GM12878 (cell line): ENCODE data around the gene MAPK8IP3. TPM values are rescaled to one million over a fixed set of nuclear protein-coding genes. Genes with fewer than 3 reads are reported as not detected.

ENCODE experiments used
- ATAC-seq: fragments of 200-7000 bp; cut with Tn5 transposase; 3 replicates; pipeline ENCODE4 v1.9.1; 2020; ENCODE audit warnings: mild to moderate bottlenecking, moderate library complexity
- BruUV-seq: library from RNA; stranded (reverse); fragments of 400-500 nt; replicated peaks from 2 replicates; lab custom pipeline; 2021; lab: Mats Ljungman, UMichigan
- CTCF ChIA-PET: fragments of 300-600 bp; sonication (Branson Sonifier 250); formaldehyde crosslinking; extraction: SDS; loops from one replicate; lab custom pipeline; 2021; ENCODE audit warnings: inconsistent platforms; lab: Yijun Ruan, JAX
- POLR2A ChIA-PET: fragments of 350-600 bp; formaldehyde crosslinking; extraction: SDS; loops from one replicate; lab custom pipeline; 2021; ENCODE audit warnings: inconsistent platforms; lab: Charles Lee
- RAD21 ChIA-PET: fragments of 300-600 bp; sonication (Branson Sonifier 250); formaldehyde crosslinking; loops from one replicate; lab custom pipeline; 2023; ENCODE audit warnings: antibody characterized with exemption; ENCODE audit not compliant: unreplicated experiment; lab: Charles Lee
- SMC1A ChIA-PET: fragments of 300-600 bp; sonication (Branson Sonifier 250); formaldehyde crosslinking; loops from one replicate; lab custom pipeline; 2023; ENCODE audit not compliant: unreplicated experiment, uncharacterized antibody; lab: Charles Lee
- DNase-seq: peaks from one replicate; pipeline ENCODE4 v3.0.0-alpha.2; 2011; ENCODE audit warnings: low read depth, low spot score
- FAIRE-seq: peaks from 3 replicates; lab custom pipeline; 2011; peaks lifted over from hg19 to GRCh38; lab: Jason Lieb, UNC
- H2AFZ ChIP-seq: 2 replicates; pipeline ENCODE4 v1.6.0; 2011; ENCODE audit warnings: low read depth, low read length, control low read depth; ENCODE audit not compliant: control insufficient read depth
- H3K27ac ChIP-seq: 2 replicates; pipeline ENCODE4 v1.5.1; 2011; ENCODE audit warnings: control low read depth; ENCODE audit not compliant: control insufficient read depth, insufficient read depth
- H3K27me3 ChIP-seq, 2 experiments: replicated peaks in 1 of 2; 2 replicates each; pipeline versions ENCODE4 v1.6.0 to v1.6.1; 2011; ENCODE audit warnings: low read length in 1 of 2; ENCODE audit not compliant: control insufficient read depth in 2 of 2, insufficient read depth in 2 of 2
- H3K36me3 ChIP-seq, 2 experiments: 2 replicates each; pipeline ENCODE4 v1.5.1; 2011; ENCODE audit warnings: low read length in 1 of 2; ENCODE audit not compliant: control insufficient read depth in 2 of 2, insufficient read depth in 2 of 2
- H3K4me1 ChIP-seq: 2 replicates; pipeline ENCODE4 v1.6.1; 2011; ENCODE audit warnings: mild to moderate bottlenecking, low read length, moderate library complexity, mixed read lengths; ENCODE audit not compliant: control insufficient read depth, insufficient read depth
- H3K4me2 ChIP-seq: 2 replicates; pipeline ENCODE4 v1.6.0; 2011; ENCODE audit warnings: control low read depth; ENCODE audit not compliant: control insufficient read depth, insufficient read depth
- H3K4me3 ChIP-seq: fragments of 200-600 bp; sonication (generic); 2 replicates; pipeline ENCODE4 v1.5.1; 2016
- H3K79me2 ChIP-seq: 2 replicates; pipeline ENCODE4 v1.6.0; 2011; ENCODE audit warnings: low read length; ENCODE audit not compliant: control insufficient read depth, insufficient read depth
- H3K9ac ChIP-seq: 2 replicates; pipeline ENCODE4 v1.8.0; 2011; ENCODE audit warnings: low read length, control low read depth, mixed read lengths; ENCODE audit not compliant: control insufficient read depth, insufficient read depth
- H3K9me3 ChIP-seq: replicated peaks from 3 replicates; pipeline ENCODE4 v1.5.1; 2011; ENCODE audit warnings: mild to moderate bottlenecking, low read length; ENCODE audit not compliant: control insufficient read depth, insufficient read depth
- H4K20me1 ChIP-seq: 2 replicates; pipeline ENCODE4 v1.6.0; 2011; ENCODE audit not compliant: control insufficient read depth, insufficient read depth
- CBX5 ChIP-seq: sonication (generic); IDR thresholded peaks from 2 replicates; pipeline ENCODE4 v1.6.1; 2016; ENCODE audit warnings: low read depth, moderate library complexity, mild to moderate bottlenecking, inconsistent platforms
- HDGF ChIP-seq: fragments of 450-650 bp; IDR thresholded peaks from 2 replicates; pipeline ENCODE4 v1.6.1; 2016; ENCODE audit warnings: antibody characterized with exemption
- LARP7 ChIP-seq: fragments of 450-650 bp; IDR thresholded peaks from 2 replicates; pipeline ENCODE4 v1.6.1; 2017; ENCODE audit warnings: mild to moderate bottlenecking
- MYB ChIP-seq: fragments of 150-350 bp; IDR thresholded peaks from 2 replicates; pipeline ENCODE4 v1.6.1; 2014; ENCODE audit warnings: mild to moderate bottlenecking, low read depth, low read length, borderline replicate concordance
- PML ChIP-seq: IDR thresholded peaks from 2 replicates; pipeline ENCODE4 v1.6.1; 2012; ENCODE audit warnings: low read length, inconsistent platforms
- RB1 ChIP-seq: fragments of 450-650 bp; formaldehyde crosslinking; IDR thresholded peaks from 2 replicates; pipeline ENCODE4 v1.6.1; 2017; ENCODE audit warnings: mild to moderate bottlenecking, borderline replicate concordance
- SRF ChIP-seq, 2 experiments: IDR thresholded peaks; 2 replicates each; pipeline ENCODE4 v1.6.1; 2011; ENCODE audit warnings: low read depth in 2 of 2, low read length in 2 of 2, mild to moderate bottlenecking in 1 of 2, moderate library complexity in 1 of 2
- WGBS: methylation state at CpG from one replicate; pipeline ENCODE4 v1.1.6; 2016; ENCODE audit warnings: low lambda C conversion rate; ENCODE audit not compliant: insufficient replicate concordance, insufficient coverage; ENCODE audit errors: missing lambda C conversion rate; 5-methylcytosine and 5-hydroxymethylcytosine counted together
- in situ Hi-C: fragments of 300-500 bp; cut with MboI; formaldehyde crosslinking; loops from 9 replicates; pipeline ENCODE4 v1.14.3; 2018; ENCODE audit warnings: mixed read lengths
- intact Hi-C: fragments of 100-400 bp; cut with micrococcal nuclease; formaldehyde crosslinking; loops from one replicate; pipeline ENCODE4 v1.14.2; 2022; ENCODE audit not compliant: unreplicated experiment
- polyA plus RNA-seq, 11 experiments: library from polyadenylated mRNA; depleted of rRNA in 4 of 11; unstranded in 6 of 11; stranded (reverse) in 5 of 11; fragments of >200 nt; fragmentation: Nextera tagmentation in 4 of 11; fragmentation: Illumina TruSeq in 1 of 11; extraction: Ambion mirVana in 4 of 11; extraction: Trizol in 1 of 11; gene quantifications; 1 replicate in 1 of 11; 2 replicates in 10 of 11; pipeline versions ENCODE4 v1.2.1 to v1.2.3, GENCODE V29; 2011 to 2016; ENCODE audit warnings: inconsistent platforms in 2 of 11, missing spikeins in 2 of 11, low read depth in 1 of 11
- total RNA-seq, 4 experiments: library from RNA; depleted of rRNA in 3 of 4; stranded (reverse); fragments of >200 nt in 3 of 4; fragmentation: Illumina TruSeq in 1 of 4; extraction: Trizol in 1 of 4; gene quantifications; 2 replicates each; pipeline versions ENCODE4 v1.2.1 to v1.2.3, GENCODE V29; 2013 to 2021
- TF ChIP-seq, protein P1 (sequence below): IDR thresholded peaks from 2 replicates; pipeline ENCODE4 v1.6.1; 2011; ENCODE audit warnings: borderline replicate concordance, low read depth, mild to moderate bottlenecking, moderate library complexity, low read length; ENCODE audit not compliant: insufficient read depth, poor library complexity, severe bottlenecking
- TF ChIP-seq, protein P2 (sequence below): IDR thresholded peaks from 2 replicates; pipeline ENCODE4 v1.6.1; 2012; ENCODE audit warnings: low read depth, low read length, improper control_type of control experiment

MAPK8IP3 gene
- total and polyA plus RNA-seq, 10 of the 15 experiments (the other 5 are each of a cell fraction or from before 2014, with no cell fraction given) = 0.06 to 67.9 (median 18.2) TPM

DNA sequence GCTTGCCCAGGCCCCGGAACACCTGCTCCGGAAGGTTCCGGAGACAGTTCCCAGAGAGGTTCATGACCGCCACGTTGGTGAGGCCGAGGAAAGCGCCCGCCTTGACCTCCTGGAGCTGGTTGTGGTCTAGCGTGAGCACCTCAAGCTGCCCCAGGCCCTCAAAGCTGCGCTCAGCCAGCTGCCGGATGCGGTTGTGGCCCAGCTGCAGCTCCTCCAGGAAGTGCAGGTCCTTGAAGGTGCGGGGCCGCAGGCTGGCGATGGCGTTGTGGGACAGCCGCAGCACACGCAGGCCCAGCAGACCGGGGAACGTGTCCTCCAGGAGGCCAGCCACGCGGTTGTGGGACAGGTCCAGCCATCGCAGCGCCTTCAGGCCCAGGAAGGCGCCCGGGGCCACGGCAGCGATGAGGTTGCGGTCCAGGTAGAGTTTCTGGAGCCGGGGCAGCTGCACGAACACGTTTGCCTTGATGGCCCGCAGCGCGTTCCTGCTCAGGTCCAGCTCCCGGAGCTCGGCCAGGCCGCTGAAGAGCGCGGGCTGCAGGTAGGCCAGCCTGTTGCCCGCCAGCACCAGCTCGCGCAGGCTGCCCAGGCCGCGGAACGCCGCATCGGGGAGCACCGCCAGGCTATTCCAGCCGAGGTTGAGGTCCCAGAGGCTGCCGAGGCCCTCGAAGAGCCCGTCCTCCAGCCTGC lies 85.4 kb downstream of the MAPK8IP3 start:
- no peaks in the 10 kb centered on the region for H3K9me3 ChIP-seq
- no peak overlapping the region for H3K9ac ChIP-seq
- H3K4me2 ChIP-seq = no peak overlapping the region
- H3K27ac ChIP-seq = no peak overlapping the region
- H2AFZ ChIP-seq = no peak overlapping the region
- FAIRE-seq (no peak), ATAC-seq (no peak), DNase-seq (no peak)
- H3K4me1 ChIP-seq = no peaks in the 10 kb centered on the region
- intact Hi-C loops (no loop called here), in situ Hi-C loops (no loop called here)
- 93% methylated on average over 53 of the region's 53 CpGs for WGBS
- H3K27me3 ChIP-seq = no peaks in the 10 kb centered on the region
- SMC1A ChIA-PET = no interaction called here
- H4K20me1 ChIP-seq = no peaks in the 10 kb centered on the region
- POLR2A ChIA-PET = interaction anchor here (1.0 kb wide), 1 partner anchor 15 kb away, joined by 4 read pairs; no protein-coding TSS in a partner anchor
- peaks cover 0 to 12% of the 10 kb centered on the region in 2 experiments; a peak in 3 of 4 replicates for H3K36me3 ChIP-seq
- no peak for TF ChIP-seq CBX5
- no peak for TF ChIP-seq RB1
- TF ChIP-seq MYB = no peak
- TF ChIP-seq, protein P1, sequence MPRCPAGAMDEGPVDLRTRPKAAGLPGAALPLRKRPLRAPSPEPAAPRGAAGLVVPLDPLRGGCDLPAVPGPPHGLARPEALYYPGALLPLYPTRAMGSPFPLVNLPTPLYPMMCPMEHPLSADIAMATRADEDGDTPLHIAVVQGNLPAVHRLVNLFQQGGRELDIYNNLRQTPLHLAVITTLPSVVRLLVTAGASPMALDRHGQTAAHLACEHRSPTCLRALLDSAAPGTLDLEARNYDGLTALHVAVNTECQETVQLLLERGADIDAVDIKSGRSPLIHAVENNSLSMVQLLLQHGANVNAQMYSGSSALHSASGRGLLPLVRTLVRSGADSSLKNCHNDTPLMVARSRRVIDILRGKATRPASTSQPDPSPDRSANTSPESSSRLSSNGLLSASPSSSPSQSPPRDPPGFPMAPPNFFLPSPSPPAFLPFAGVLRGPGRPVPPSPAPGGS = no peak
- no peak for TF ChIP-seq SRF (IDR thresholded peaks at IDR 0.05; ENCODE audit: low read depth in 2 of 2, low read length in 2 of 2)
- no peak for TF ChIP-seq LARP7
- TF ChIP-seq HDGF = no peak
- no peak for TF ChIP-seq PML
- TF ChIP-seq, protein P2, sequence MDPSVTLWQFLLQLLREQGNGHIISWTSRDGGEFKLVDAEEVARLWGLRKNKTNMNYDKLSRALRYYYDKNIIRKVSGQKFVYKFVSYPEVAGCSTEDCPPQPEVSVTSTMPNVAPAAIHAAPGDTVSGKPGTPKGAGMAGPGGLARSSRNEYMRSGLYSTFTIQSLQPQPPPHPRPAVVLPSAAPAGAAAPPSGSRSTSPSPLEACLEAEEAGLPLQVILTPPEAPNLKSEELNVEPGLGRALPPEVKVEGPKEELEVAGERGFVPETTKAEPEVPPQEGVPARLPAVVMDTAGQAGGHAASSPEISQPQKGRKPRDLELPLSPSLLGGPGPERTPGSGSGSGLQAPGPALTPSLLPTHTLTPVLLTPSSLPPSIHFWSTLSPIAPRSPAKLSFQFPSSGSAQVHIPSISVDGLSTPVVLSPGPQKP = no peak
- CTCF ChIA-PET = no interaction called here
- BruUV-seq = no TSS peak
- no peak overlapping the region for H3K4me3 ChIP-seq
- H3K79me2 ChIP-seq = no peaks in the 10 kb centered on the region; the same call in none of the 2 replicates
- RAD21 ChIA-PET = no interaction called here
